Adipocyte (in vitro differentiated cells): ENCODE measurements around the gene COL11A2.
A peak's percentile ranks its signal among the peaks of the same experiment; 100 is the strongest.

Experiments used
- DNase-seq: peaks from one replicate; pipeline ENCODE4 v3.0.0-alpha.2; 2015; ENCODE audit warnings: low read depth
- H3K27me3 ChIP-seq: replicated peaks from 2 replicates; pipeline ENCODE4 v1.7.0; 2013; ENCODE audit warnings: mild to moderate bottlenecking, low read length, moderate library complexity; ENCODE audit not compliant: control insufficient read depth, insufficient read depth
- H3K36me3 ChIP-seq: 2 replicates; pipeline ENCODE4 v1.7.0; 2013; ENCODE audit warnings: low read length, mild to moderate bottlenecking, moderate library complexity; ENCODE audit not compliant: control insufficient read depth, insufficient read depth, severe bottlenecking
- H3K4me1 ChIP-seq: 2 replicates; pipeline ENCODE4 v1.7.0; 2013; ENCODE audit warnings: mild to moderate bottlenecking, low read length, moderate library complexity; ENCODE audit not compliant: control insufficient read depth, insufficient read depth
- H3K4me3 ChIP-seq: 2 replicates; pipeline ENCODE4 v1.7.0; 2013; ENCODE audit warnings: mild to moderate bottlenecking, low read length, moderate library complexity
- H3K9ac ChIP-seq: 2 replicates; pipeline ENCODE4 v1.7.0; 2013; ENCODE audit warnings: mild to moderate bottlenecking, low read length, moderate library complexity
- H3K9me3 ChIP-seq: 2 replicates; pipeline ENCODE4 v1.7.0; 2013; ENCODE audit warnings: mild to moderate bottlenecking, low read length, moderate library complexity; ENCODE audit not compliant: control insufficient read depth

The COL11A2 gene

DNA sequence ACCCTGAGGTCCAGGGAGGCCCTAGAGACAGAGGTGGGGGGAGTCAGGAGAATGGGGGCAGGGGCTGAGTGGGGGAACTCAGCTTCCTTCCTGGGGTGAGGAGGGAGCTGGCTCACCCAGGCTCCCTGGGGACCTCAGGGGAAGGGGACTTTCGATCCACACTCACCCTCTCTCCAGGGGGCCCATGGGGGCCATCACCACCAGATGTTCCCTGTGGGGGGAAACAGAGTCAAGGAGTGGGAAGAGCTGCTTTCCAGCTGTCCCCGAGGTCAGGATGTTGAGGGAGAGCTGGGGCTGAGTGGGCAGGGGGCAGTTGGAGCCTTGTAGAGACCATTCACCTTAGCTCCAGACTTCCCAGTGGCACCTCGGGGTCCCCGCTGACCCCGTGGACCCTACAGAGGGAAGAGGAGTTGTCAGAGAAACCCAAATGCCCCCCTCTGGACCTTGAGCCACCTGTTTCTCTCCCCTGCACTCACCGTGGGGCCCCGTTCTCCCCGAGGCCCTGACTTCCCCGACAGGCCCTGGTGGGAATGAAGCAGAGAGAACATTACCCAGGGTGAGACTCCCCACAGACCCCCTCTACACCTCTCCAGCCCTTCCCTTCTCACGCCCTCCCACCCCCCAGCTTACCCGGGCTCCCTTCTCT is 18.6 kb downstream of the COL11A2 start:
- Histone ChIP-seq H3K9ac (no peak overlapping the region), H3K4me1 (no peaks in the 10 kb centered on the region), H3K4me3 (no peak overlapping the region), H3K27me3 (peaks cover 21% of the 10 kb centered on the region), H3K9me3 (no peaks in the 10 kb centered on the region), H3K36me3 (no peaks in the 10 kb centered on the region)
- DNase-seq, result no peak

GRCh38 chr6:33172688-33173534 is 19.4 kb downstream of the COL11A2 start:
- Histone ChIP-seq H3K36me3 (no peaks in the 10 kb centered on the region), H3K4me3 (no peak overlapping the region), H3K9me3 (no peaks in the 10 kb centered on the region), H3K9ac (no peak overlapping the region), H3K27me3 (peaks cover 21% of the 10 kb centered on the region), H3K4me1 (no peaks in the 10 kb centered on the region)
- DNase-seq, result peak; percentile 50

- no peak for DNase-seq
- no peaks in the 10 kb centered on the region for H3K4me1 ChIP-seq
- H3K27me3 ChIP-seq, result peaks cover 13% of the 10 kb centered on the region
- no peak overlapping the region for H3K9ac ChIP-seq
- no peak overlapping the region for H3K4me3 ChIP-seq
- no peaks in the 10 kb centered on the region for H3K36me3 ChIP-seq
- no peaks in the 10 kb centered on the region for H3K9me3 ChIP-seq
Observed at GRCh38 chr6:33171880-33172687, 20.2 kb downstream of the COL11A2 start.

DNA sequence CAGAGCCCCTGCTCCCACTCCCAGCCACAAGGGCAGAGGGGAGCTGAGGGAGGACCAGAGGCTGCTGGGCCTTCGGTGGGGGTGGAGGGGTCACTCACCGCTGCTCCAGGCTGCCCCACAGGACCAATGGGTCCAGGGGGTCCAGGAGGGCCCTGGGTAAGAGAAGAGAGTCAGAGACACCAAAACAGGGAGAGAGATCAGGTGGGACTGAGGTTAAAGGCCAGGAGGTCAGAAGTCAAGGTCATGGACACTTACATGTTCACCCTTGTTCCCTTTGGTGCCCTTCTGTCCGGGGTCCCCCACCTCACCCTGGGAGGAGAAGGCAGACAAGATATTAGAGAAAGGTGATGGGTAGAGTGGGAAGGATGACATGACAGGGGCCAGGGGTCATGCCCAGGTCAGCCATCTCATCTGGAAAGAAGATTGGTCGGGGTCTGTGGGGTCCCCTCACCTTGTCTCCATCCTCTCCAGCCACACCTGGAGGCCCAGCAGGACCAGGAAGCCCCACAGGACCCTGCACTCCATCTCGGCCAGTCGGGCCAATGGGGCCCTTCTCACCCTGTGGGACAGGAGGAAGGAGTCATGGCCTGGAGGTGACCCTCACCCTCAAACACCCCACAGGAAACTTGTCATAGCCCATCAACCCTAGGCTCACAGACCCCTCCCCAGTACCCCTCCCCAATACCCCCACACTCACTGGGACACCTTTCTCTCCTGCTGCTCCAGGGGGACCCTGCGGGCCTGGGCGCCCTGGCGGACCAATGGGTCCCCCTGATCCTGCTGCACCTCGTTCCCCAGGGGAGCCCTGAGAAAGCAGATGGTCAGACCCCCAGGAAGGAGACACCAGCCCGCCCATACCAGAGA is 21.0 kb downstream of the COL11A2 start:
- DNase-seq, result no peak
- no peaks in the 10 kb centered on the region for H3K9me3 ChIP-seq
- H3K9ac ChIP-seq, result no peak overlapping the region
- H3K36me3 ChIP-seq, result no peaks in the 10 kb centered on the region
- H3K4me1 ChIP-seq, result no peaks in the 10 kb centered on the region
- H3K4me3 ChIP-seq, result no peak overlapping the region
- peaks cover 8% of the 10 kb centered on the region for H3K27me3 ChIP-seq

- Histone ChIP-seq H3K27me3 (peaks cover 12% of the 10 kb centered on the region), H3K4me3 (no peak overlapping the region)
Observed at GRCh38 chr6:33170176-33171015, 21.9 kb downstream of the COL11A2 start.

GRCh38 chr6:33169291-33170175 is 22.7 kb downstream of the COL11A2 start:
- no peaks in the 10 kb centered on the region for H3K9me3 ChIP-seq
- no peak overlapping the region for H3K4me3 ChIP-seq
- peaks cover 12% of the 10 kb centered on the region for H3K27me3 ChIP-seq
- no peak for DNase-seq
- no peaks in the 10 kb centered on the region for H3K4me1 ChIP-seq
- H3K36me3 ChIP-seq, result no peaks in the 10 kb centered on the region
- H3K9ac ChIP-seq, result no peak overlapping the region

More at GRCh38 chr6:33170176-33171015, 21.9 kb downstream of the COL11A2 start:
- no peak for DNase-seq
- no peak overlapping the region for H3K9ac ChIP-seq
- H3K4me1 ChIP-seq, result no peaks in the 10 kb centered on the region
- H3K9me3 ChIP-seq, result no peaks in the 10 kb centered on the region
- H3K36me3 ChIP-seq, result no peaks in the 10 kb centered on the region

DNA sequence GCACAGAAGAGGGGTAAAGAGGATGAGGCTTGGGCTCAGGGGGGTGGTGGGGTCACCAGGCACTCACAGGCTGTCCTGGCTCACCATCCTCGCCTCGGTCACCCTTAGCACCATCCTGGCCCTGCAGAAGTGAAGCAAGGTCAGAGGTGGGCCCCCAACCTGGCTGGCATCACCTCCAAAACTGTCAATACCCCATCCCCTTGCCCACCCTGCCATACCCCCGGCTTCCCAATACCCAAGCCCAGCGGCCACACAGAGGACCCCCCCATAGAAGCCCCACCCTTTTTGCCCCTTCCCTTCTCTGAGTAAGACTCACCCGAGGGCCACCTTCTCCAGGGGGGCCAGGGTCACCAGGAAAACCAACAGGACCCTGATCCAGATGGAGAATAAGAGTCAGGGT is 23.6 kb downstream of the COL11A2 start:
- Histone ChIP-seq H3K9ac (no peak overlapping the region), H3K4me1 (no peaks in the 10 kb centered on the region), H3K4me3 (no peak overlapping the region), H3K36me3 (no peaks in the 10 kb centered on the region), H3K27me3 (peaks cover 10% of the 10 kb centered on the region), H3K9me3 (no peaks in the 10 kb centered on the region)
- no peak for DNase-seq

DNA sequence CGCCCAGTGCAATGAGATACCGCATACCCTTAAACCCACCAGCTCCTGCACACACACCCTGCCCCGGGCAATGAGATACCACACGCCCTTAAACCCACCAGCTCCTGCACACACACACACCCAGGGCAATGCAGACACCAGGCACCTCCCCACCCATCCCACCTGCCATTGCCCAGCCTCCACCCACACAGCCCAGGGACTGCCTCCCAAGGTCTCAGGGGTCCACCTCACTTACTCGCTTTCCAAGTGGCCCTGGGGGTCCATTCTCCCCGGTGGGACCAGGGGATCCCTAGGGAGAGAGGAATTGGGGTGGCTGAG is 24.0 kb downstream of the COL11A2 start:
- H3K36me3 ChIP-seq, result no peaks in the 10 kb centered on the region
- H3K4me1 ChIP-seq, result no peaks in the 10 kb centered on the region
- peaks cover 7% of the 10 kb centered on the region for H3K27me3 ChIP-seq
- H3K9ac ChIP-seq, result no peak overlapping the region
- no peaks in the 10 kb centered on the region for H3K9me3 ChIP-seq
- no peak for DNase-seq
- no peak overlapping the region for H3K4me3 ChIP-seq

DNA sequence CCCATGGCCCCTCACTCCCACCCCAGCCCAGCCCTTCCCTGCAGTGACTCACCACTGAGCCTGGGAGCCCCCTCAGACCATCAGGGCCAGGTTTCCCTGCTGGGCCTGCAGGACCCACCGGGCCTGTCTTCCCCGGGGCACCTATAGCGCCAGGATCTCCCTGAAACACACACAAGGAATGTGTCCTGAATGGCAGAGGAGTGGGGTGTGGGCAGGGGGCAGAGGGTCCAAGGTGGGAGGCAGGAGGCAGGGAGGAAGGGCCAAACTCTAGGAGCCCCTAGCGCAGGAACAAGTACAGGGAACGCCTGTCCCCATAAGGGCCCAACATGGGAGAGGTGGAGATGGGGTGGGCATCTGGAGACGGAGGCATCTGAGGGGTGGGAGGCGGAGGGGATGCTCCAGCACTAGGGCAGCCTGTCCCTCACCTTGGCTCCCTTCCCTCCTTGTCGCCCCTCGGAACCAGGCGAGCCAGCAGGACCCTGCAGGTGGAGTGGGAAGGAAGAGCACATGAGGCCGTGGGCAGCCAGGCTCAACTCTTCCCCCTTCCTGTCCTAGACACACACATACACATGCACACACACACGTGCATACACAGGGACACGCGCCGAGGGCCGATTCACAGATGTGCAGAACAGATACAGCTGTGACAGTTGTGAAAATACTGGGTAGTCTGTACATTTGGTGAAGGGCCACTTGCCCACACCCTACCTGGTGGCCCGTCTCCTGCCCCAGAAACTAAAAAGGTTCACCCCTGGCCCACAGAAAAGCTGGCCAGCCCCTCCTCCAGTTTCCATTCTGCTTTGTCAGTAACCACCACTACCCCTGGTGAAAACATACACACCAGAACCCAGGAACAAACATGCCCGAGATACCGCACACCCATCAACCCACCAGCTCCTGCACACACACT is 24.6 kb downstream of the COL11A2 start:
- Histone ChIP-seq H3K27me3 (peaks cover 7% of the 10 kb centered on the region), H3K4me1 (no peaks in the 10 kb centered on the region), H3K9ac (no peak overlapping the region), H3K9me3 (no peaks in the 10 kb centered on the region), H3K36me3 (no peaks in the 10 kb centered on the region), H3K4me3 (no peak overlapping the region)
- DNase-seq, result no peak
